Activated CD4-positive, alpha-beta T cell treated with anti-CD3 and anti-CD28 coated beads for 48 hours (primary cell): ENCODE data around the gene PARM1.

ENCODE experiments used
- DNase-seq: peaks from one replicate; pipeline ENCODE4 v3.0.0-alpha.2; 2020

PARM1 gene

GRCh38 chr4:74932832-74933561 is at the start of gene PARM1:
PARM1 (plus strand) TSS chr4:74933116; CDS start chr4:74933328, 212 bp downstream.
- peak; percentile 77 for DNase-seq

GRCh38 chr4:74884266-74884665 is 48.6 kb upstream of the PARM1 start:
- no peak for DNase-seq

GRCh38 chr4:74886484-74886883 is 46.4 kb upstream of the PARM1 start:
- DNase-seq, result no peak

GRCh38 chr4:74890341-74890740 is 42.6 kb upstream of the PARM1 start:
- no peak for DNase-seq

GRCh38 chr4:74891037-74891436 is 41.9 kb upstream of the PARM1 start:
- DNase-seq, result no peak

- DNase-seq, result no peak
Measured at GRCh38 chr4:74893171-74893570, 39.7 kb upstream of the PARM1 start.

GRCh38 chr4:74896595-74896994 is 36.3 kb upstream of the PARM1 start:
- no peak for DNase-seq

- DNase-seq, result no peak
Measured at GRCh38 chr4:74897386-74897785, 35.5 kb upstream of the PARM1 start.

GRCh38 chr4:74900862-74901261 is 32.1 kb upstream of the PARM1 start:
- DNase-seq, result no peak

- DNase-seq, result no peak
Measured at GRCh38 chr4:74904509-74905065, 28.3 kb upstream of the PARM1 start.

- no peak for DNase-seq
Measured at GRCh38 chr4:74906771-74907170, 26.1 kb upstream of the PARM1 start.

GRCh38 chr4:74919783-74920182 is 13.1 kb upstream of the PARM1 start:
- no peak for DNase-seq

GRCh38 chr4:74920704-74921103 is 12.2 kb upstream of the PARM1 start:
- no peak for DNase-seq

- no peak for DNase-seq
Measured at GRCh38 chr4:74921490-74921889, 11.4 kb upstream of the PARM1 start.

GRCh38 chr4:74926007-74926406 is 6.9 kb upstream of the PARM1 start:
- no peak for DNase-seq

GRCh38 chr4:74930162-74930561 is 2.8 kb upstream of the PARM1 start:
- no peak for DNase-seq

- DNase-seq, result no peak
Measured at GRCh38 chr4:74931376-74931775, 1.5 kb upstream of the PARM1 start.

GRCh38 chr4:74932010-74932409 is 906 bp upstream of the PARM1 start:
- no peak for DNase-seq

- DNase-seq, result no peak
Measured at GRCh38 chr4:74933562-74934015, 673 bp downstream of the PARM1 start.

- no peak for DNase-seq
Measured at GRCh38 chr4:74934016-74934831, 1.3 kb downstream of the PARM1 start.

- DNase-seq, result no peak
Measured at GRCh38 chr4:74934888-74935287, 2.0 kb downstream of the PARM1 start.

- no peak for DNase-seq
Measured at GRCh38 chr4:74941123-74941522, 8.2 kb downstream of the PARM1 start.

- DNase-seq, result no peak
Measured at GRCh38 chr4:74942251-74942917, 9.5 kb downstream of the PARM1 start.

- no peak for DNase-seq
Measured at GRCh38 chr4:74942918-74943253, 10.0 kb downstream of the PARM1 start.
